Measurements from ENCODE around the gene LBP. TPM values are rescaled to one million over a fixed set of nuclear protein-coding genes. Genes with fewer than 3 reads are reported as not detected.
A peak's percentile ranks its signal among the peaks of the same experiment; 100 is the strongest.

Gene LBP
- total and polyA plus RNA-seq, 2 of the 13 experiments (the other 11 are each of a cell fraction or from before 2014, with no cell fraction given), result 0.07 to 0.20 TPM

- TF ChIP-seq XRCC5 (optimal IDR thresholded peaks at IDR 0.05; ENCODE audit: low read length) (no peak), U2AF1 (optimal IDR thresholded peaks at IDR 0.05; ENCODE audit: low read depth, low read length) (no peak), CC2D1A (CRISPR knock-in tag; IDR thresholded peaks at IDR 0.05) (no peak), CENPBD1 (CRISPR knock-in tag; IDR thresholded peaks at IDR 0.05; ENCODE audit: borderline replicate concordance, low read depth) (no peak), ZKSCAN1 (IDR thresholded peaks at IDR 0.05; ENCODE audit: low read length) (no peak), HNF4G (IDR thresholded peaks at IDR 0.05; ENCODE audit: borderline replicate concordance, low read depth, low read length) (peak; percentile 92), HNF4G (CRISPR knock-in tag; IDR thresholded peaks at IDR 0.05; ENCODE audit: borderline replicate concordance, low read depth) (0 out of 2 replicates have a peak, but pooled peaks have one; percentile 75), RAD51 (IDR thresholded peaks at IDR 0.05; ENCODE audit: borderline replicate concordance) (no peak), SALL1 (CRISPR knock-in tag; IDR thresholded peaks at IDR 0.05) (peak; percentile 73; the same call in 1 of the 2 replicates), PHF21A (CRISPR knock-in tag; IDR thresholded peaks at IDR 0.05) (0 out of 2 replicates have a peak, but pooled peaks have one; percentile 27), ZNF772 (CRISPR knock-in tag; IDR thresholded peaks at IDR 0.05) (no peak), ZBTB3 (CRISPR knock-in tag; IDR thresholded peaks at IDR 0.05; ENCODE audit: borderline replicate concordance, low read depth) (no peak), ZBTB4 (CRISPR knock-in tag; IDR thresholded peaks at IDR 0.05; ENCODE audit: borderline replicate concordance) (no peak), ZNF549 (CRISPR knock-in tag; IDR thresholded peaks at IDR 0.05) (no peak), ARID5B (CRISPR knock-in tag; IDR thresholded peaks at IDR 0.05) (peak; percentile 70), ZNF614 (CRISPR knock-in tag; IDR thresholded peaks at IDR 0.05; ENCODE audit: borderline replicate concordance) (no peak), RFX5 (IDR thresholded peaks at IDR 0.05; ENCODE audit: low read depth, low read length) (0 out of 2 replicates have a peak, but pooled peaks have one; percentile 9), POGZ (CRISPR knock-in tag; IDR thresholded peaks at IDR 0.05) (peak; percentile 18; the same call in 1 of the 2 replicates), SOX13 (IDR thresholded peaks at IDR 0.05) (no peak), SOX13 (CRISPR knock-in tag; conservative IDR thresholded peaks at IDR 0.05 in 1 of 2, IDR thresholded peaks at IDR 0.05 in 1 of 2) (peak in 1 of 2 experiments; percentile 64; a peak in 2 of 4 replicates), IKZF5 (CRISPR knock-in tag; IDR thresholded peaks at IDR 0.05) (no peak), ZBTB21 (CRISPR knock-in tag; IDR thresholded peaks at IDR 0.05) (no peak)
Observed at GRCh38 chr20:38330638-38331037, 15.6 kb upstream of the LBP start (continued).
